GM21515 (cell line): ENCODE measurements around the gene CHRM4.
"Not testable (repeated sequence)": the region's sequence is repeated elsewhere in the genome, so short reads cannot be mapped to it uniquely, and the experiment has no call there.

Experiments used
- ATAC-seq: cut with Tn5 transposase; IDR thresholded peaks from one replicate; pipeline ENCODE4 v1.9.1; 2021; ENCODE audit not compliant: unreplicated experiment

Gene CHRM4

GRCh38 chr11:46382646-46383403 lies 8.8 kb downstream of the CHRM4 start:
- ATAC-seq, result no peak

- no peak for ATAC-seq
Observed at GRCh38 chr11:46381819-46382645, 9.5 kb downstream of the CHRM4 start.

- no peak for ATAC-seq
Observed at GRCh38 chr11:46381048-46381818, 10.3 kb downstream of the CHRM4 start, which contains the start of gene MDK. TSS of gene MDK (plus strand) at chr11:46381669. CDS start at chr11:46382058, 389 bp downstream.

- no peak for ATAC-seq
Observed at GRCh38 chr11:46380340-46381047, 11.1 kb downstream of the CHRM4 start.

GRCh38 chr11:46379482-46380293 lies 11.9 kb downstream of the CHRM4 start:
- not testable (repeated sequence) for ATAC-seq

GRCh38 chr11:46378811-46379481 lies 12.6 kb downstream of the CHRM4 start:
- no peak for ATAC-seq

GRCh38 chr11:46378296-46378695 lies 13.3 kb downstream of the CHRM4 start:
- no peak for ATAC-seq

GRCh38 chr11:46377831-46378230 lies 13.7 kb downstream of the CHRM4 start:
- no peak for ATAC-seq

- ATAC-seq, result no peak
Observed at GRCh38 chr11:46377290-46377689, 14.3 kb downstream of the CHRM4 start.

- no peak for ATAC-seq
Observed at GRCh38 chr11:46376258-46377050, 15.1 kb downstream of the CHRM4 start.

GRCh38 chr11:46375392-46376101 lies 16.0 kb downstream of the CHRM4 start:
- no peak for ATAC-seq

- ATAC-seq, result no peak
Observed at GRCh38 chr11:46374815-46375214, 16.8 kb downstream of the CHRM4 start.

- ATAC-seq, result no peak
Observed at GRCh38 chr11:46373787-46374740, 17.5 kb downstream of the CHRM4 start.

GRCh38 chr11:46372501-46372900 lies 19.1 kb downstream of the CHRM4 start:
- ATAC-seq, result not testable (repeated sequence)

- no peak for ATAC-seq
Observed at GRCh38 chr11:46372086-46372485, 19.5 kb downstream of the CHRM4 start.

- not testable (repeated sequence) for ATAC-seq
Observed at GRCh38 chr11:46371262-46371661, 20.3 kb downstream of the CHRM4 start.

GRCh38 chr11:46370253-46370652 lies 21.3 kb downstream of the CHRM4 start:
- no peak for ATAC-seq
